ENCODE measurements around the gene HOXC11.

The HOXC11 gene

GRCh38 chr12:53958128-53958527, 14.8 kb upstream of the HOXC11 start:
- no peak for DNase-seq (ENCODE audit: low read depth)

- DNase-seq (ENCODE audit: low read depth), result no peak
Measured at GRCh38 chr12:53959314-53959713, 13.6 kb upstream of the HOXC11 start.

- no peak for DNase-seq (ENCODE audit: low read depth)
Measured at GRCh38 chr12:53960187-53961024, 12.5 kb upstream of the HOXC11 start.

- DNase-seq (ENCODE audit: low read depth), result no peak
Measured at GRCh38 chr12:53961025-53961761, 11.7 kb upstream of the HOXC11 start.

- no peak for DNase-seq (ENCODE audit: low read depth)
Measured at GRCh38 chr12:53963005-53963404, 9.9 kb upstream of the HOXC11 start.

GRCh38 chr12:53963434-53964314, 9.3 kb upstream of the HOXC11 start:
- no peak for DNase-seq (ENCODE audit: low read depth)

- no peak for DNase-seq (ENCODE audit: low read depth)
Measured at GRCh38 chr12:53964315-53964713, 8.6 kb upstream of the HOXC11 start.

GRCh38 chr12:53965281-53966084, 7.4 kb upstream of the HOXC11 start:
- DNase-seq (ENCODE audit: low read depth), result no peak

- no peak for DNase-seq (ENCODE audit: low read depth)
Measured at GRCh38 chr12:53966085-53966384, 6.9 kb upstream of the HOXC11 start.

- DNase-seq (ENCODE audit: low read depth), result no peak
Measured at GRCh38 chr12:53966385-53967133, 6.4 kb upstream of the HOXC11 start.

- no peak for DNase-seq (ENCODE audit: low read depth)
Measured at GRCh38 chr12:53967421-53967925, 5.5 kb upstream of the HOXC11 start.

GRCh38 chr12:53968214-53969127, 4.5 kb upstream of the HOXC11 start:
- DNase-seq (ENCODE audit: low read depth), result no peak

- no peak for DNase-seq (ENCODE audit: low read depth)
Measured at GRCh38 chr12:53969588-53970259, 3.2 kb upstream of the HOXC11 start.

- no peak for DNase-seq (ENCODE audit: low read depth)
Measured at GRCh38 chr12:53970451-53970850, 2.5 kb upstream of the HOXC11 start.

GRCh38 chr12:53971129-53971528, 1.8 kb upstream of the HOXC11 start:
- no peak for DNase-seq (ENCODE audit: low read depth)

GRCh38 chr12:53971686-53972085, 1.2 kb upstream of the HOXC11 start:
- no peak for DNase-seq (ENCODE audit: low read depth)

- DNase-seq (ENCODE audit: low read depth), result no peak
Measured at GRCh38 chr12:53972152-53972702, 699 bp upstream of the HOXC11 start.

- DNase-seq (ENCODE audit: low read depth), result no peak
Measured at GRCh38 chr12:53973236-53974042, 513 bp downstream of the HOXC11 start.
